ENCODE data around the gene EIPR1. TPM values are rescaled to one million over a fixed set of nuclear protein-coding genes. Genes with fewer than 3 reads are reported as not detected.

EIPR1 gene
- total and polyA plus RNA-seq, 5 donors from 2014 or later: 26.6 to 44.8 (median 33.7) TPM

DNA sequence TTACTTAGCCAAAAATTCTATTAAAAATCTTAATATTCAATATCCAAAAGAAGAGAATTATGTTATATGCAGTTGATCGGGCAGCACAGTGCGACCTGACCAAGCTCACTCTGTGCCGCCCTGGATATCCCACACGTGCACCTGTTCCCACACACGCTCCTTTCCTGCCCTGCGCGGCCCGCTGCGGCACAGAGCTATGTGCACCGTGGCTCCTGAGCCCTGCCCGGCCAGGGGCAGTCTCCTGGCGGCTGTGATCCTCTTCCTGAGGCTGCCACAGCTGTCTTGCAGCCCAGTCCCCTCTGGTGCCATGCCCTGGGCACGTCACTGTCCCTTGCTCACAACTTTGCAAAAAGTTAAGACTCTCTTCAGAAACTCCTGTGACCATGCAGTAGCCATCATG lies 31.2 kb upstream of the EIPR1 start:
- Mint-ChIP-seq H3K36me3 (peaks cover 34% of the 10 kb centered on the region), H3K27ac (peak overlapping the region in 1 of 3 donors; percentile 51), H3K4me3 (no peak overlapping the region)

DNA sequence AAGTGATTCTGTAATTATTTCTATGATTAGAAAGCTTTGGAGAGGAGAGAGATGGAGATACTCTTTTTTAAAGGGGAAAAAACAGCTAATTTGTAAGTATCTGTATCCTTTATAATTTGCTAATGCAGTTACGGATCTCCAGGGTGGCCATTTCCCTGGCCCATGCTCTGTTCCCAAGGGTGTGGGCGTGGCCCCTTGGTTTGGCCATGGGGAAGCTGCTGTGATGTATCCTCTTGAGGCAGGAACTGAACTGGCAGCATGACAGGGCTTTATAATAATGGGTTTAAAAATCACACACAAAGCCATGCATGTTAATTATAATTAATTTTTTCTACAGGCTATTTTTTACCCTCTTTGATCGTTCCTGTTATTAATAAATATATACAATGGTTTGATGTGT lies 28.9 kb upstream of the EIPR1 start:
- H3K4me1 ChIP-seq (ENCODE audit: control insufficient read depth, insufficient read depth, low read length, poor library complexity, severe bottlenecking): no peaks in the 10 kb centered on the region
- DNase-seq (no peak), ATAC-seq (ENCODE audit: low read depth in 2 of 2) (no peak)
- H3K4me3 Mint-ChIP-seq: no peak overlapping the region
- H3K4me1 Mint-ChIP-seq: peaks cover 21 to 28% (median 23%) of the 10 kb centered on the region in 4 donors
- H3K27ac ChIP-seq (ENCODE audit: insufficient read depth, low read length, poor library complexity, severe bottlenecking): no peak overlapping the region
- no peaks in the 10 kb centered on the region for H3K9me3 ChIP-seq (ENCODE audit: control insufficient read depth in 2 of 2, low read length in 2 of 2)
- H3K36me3 Mint-ChIP-seq: peaks cover 32% of the 10 kb centered on the region
- peaks cover 43% of the 10 kb centered on the region for H3K36me3 ChIP-seq (ENCODE audit: control insufficient read depth, insufficient read depth, low read length)
- H3K4me3 ChIP-seq (ENCODE audit: low read depth, low read length): no peak overlapping the region
- no peaks in the 10 kb centered on the region for H3K27me3 ChIP-seq (ENCODE audit: control insufficient read depth, insufficient read depth, low read length)
- H3K27me3 Mint-ChIP-seq: no peaks in the 10 kb centered on the region
- H3K27ac Mint-ChIP-seq: peak overlapping the region in 1 of 3 donors; percentile 2
- H3K9me3 Mint-ChIP-seq: no peaks in the 10 kb centered on the region

More for the DNA sequence above, 31.2 kb upstream of the EIPR1 start:
- Mint-ChIP-seq H3K9me3 (no peaks in the 10 kb centered on the region), H3K27me3 (no peaks in the 10 kb centered on the region), H3K4me1 (peaks cover 17 to 34% (median 20%) of the 10 kb centered on the region in 4 donors)
- no peak overlapping the region for H3K4me3 ChIP-seq (ENCODE audit: low read depth, low read length)
- DNase-seq (no peak), ATAC-seq (ENCODE audit: low read depth in 2 of 2) (no peak)
- H3K9me3 ChIP-seq (ENCODE audit: control insufficient read depth in 2 of 2, low read length in 2 of 2): no peaks in the 10 kb centered on the region
- peaks cover 31% of the 10 kb centered on the region for H3K36me3 ChIP-seq (ENCODE audit: control insufficient read depth, insufficient read depth, low read length)
- no peaks in the 10 kb centered on the region for H3K4me1 ChIP-seq (ENCODE audit: control insufficient read depth, insufficient read depth, low read length, poor library complexity, severe bottlenecking)
- no peak overlapping the region for H3K27ac ChIP-seq (ENCODE audit: insufficient read depth, low read length, poor library complexity, severe bottlenecking)
- H3K27me3 ChIP-seq (ENCODE audit: control insufficient read depth, insufficient read depth, low read length): no peaks in the 10 kb centered on the region

DNA sequence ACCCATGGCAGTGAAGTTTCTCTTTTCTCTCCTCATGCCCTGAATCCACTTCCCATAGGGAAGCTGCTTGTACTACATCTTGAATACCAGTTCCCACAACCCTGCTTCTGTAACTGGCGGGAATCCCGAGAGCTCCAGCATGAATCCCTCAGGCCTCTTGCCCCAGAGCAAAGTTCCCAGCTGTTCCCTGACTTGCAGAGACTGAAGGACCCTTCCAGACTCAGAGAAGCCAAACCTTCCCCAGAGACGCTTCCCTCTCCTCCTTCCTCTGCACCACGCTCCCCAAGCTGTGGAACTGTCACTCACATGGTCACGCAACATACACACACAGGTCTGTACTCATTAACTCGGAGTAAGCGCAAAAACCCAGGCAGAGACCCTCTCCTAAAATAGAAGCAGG lies 28.3 kb upstream of the EIPR1 start:
- Mint-ChIP-seq H3K4me1 (peaks cover 18 to 24% (median 21%) of the 10 kb centered on the region in 4 donors), H3K9me3 (no peaks in the 10 kb centered on the region), H3K4me3 (no peak overlapping the region), H3K27me3 (no peaks in the 10 kb centered on the region), H3K27ac (peak overlapping the region in 1 of 3 donors; percentile 2), H3K36me3 (peaks cover 28% of the 10 kb centered on the region)
- no peak for DNase-seq
- Histone ChIP-seq H3K4me3 (ENCODE audit: low read depth, low read length) (no peak overlapping the region), H3K27me3 (ENCODE audit: control insufficient read depth, insufficient read depth, low read length) (no peaks in the 10 kb centered on the region), H3K27ac (ENCODE audit: insufficient read depth, low read length, poor library complexity, severe bottlenecking) (no peak overlapping the region), H3K36me3 (ENCODE audit: control insufficient read depth, insufficient read depth, low read length) (peaks cover 48% of the 10 kb centered on the region), H3K4me1 (ENCODE audit: control insufficient read depth, insufficient read depth, low read length, poor library complexity, severe bottlenecking) (no peaks in the 10 kb centered on the region), H3K9me3 (ENCODE audit: control insufficient read depth in 2 of 2, low read length in 2 of 2) (no peaks in the 10 kb centered on the region)
- ATAC-seq (ENCODE audit: low read depth in 2 of 2): no peak

DNA sequence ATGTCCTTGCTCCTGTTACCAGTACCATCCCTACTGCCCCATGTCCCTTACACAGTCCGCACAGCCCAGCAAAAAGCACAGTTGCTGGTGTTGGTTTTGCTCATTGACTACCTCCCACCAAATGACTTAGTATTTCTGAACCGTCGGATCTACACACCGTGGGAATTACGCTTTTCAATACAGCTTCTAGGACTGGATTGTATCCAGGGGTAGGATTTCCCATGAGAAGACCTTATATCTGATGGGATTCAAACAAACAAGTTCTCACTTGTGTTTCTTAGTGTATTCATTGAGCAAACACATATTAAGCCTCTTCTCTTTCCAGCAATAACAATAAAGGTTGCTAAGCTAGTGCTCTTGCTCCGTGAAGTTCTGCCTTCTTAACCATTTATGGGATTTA lies 27.7 kb upstream of the EIPR1 start:
- no peak for ATAC-seq (ENCODE audit: low read depth in 2 of 2)
- Histone ChIP-seq H3K4me1 (ENCODE audit: control insufficient read depth, insufficient read depth, low read length, poor library complexity, severe bottlenecking) (no peaks in the 10 kb centered on the region), H3K4me3 (ENCODE audit: low read depth, low read length) (no peak overlapping the region), H3K36me3 (ENCODE audit: control insufficient read depth, insufficient read depth, low read length) (peaks cover 48% of the 10 kb centered on the region), H3K27me3 (ENCODE audit: control insufficient read depth, insufficient read depth, low read length) (no peaks in the 10 kb centered on the region), H3K9me3 (ENCODE audit: control insufficient read depth in 2 of 2, low read length in 2 of 2) (no peaks in the 10 kb centered on the region), H3K27ac (ENCODE audit: insufficient read depth, low read length, poor library complexity, severe bottlenecking) (no peak overlapping the region)
- Mint-ChIP-seq H3K27me3 (no peaks in the 10 kb centered on the region), H3K36me3 (peaks cover 28% of the 10 kb centered on the region), H3K9me3 (no peaks in the 10 kb centered on the region), H3K27ac (peak overlapping the region in 1 of 3 donors; percentile 2), H3K4me3 (no peak overlapping the region), H3K4me1 (peaks cover 17 to 24% (median 19%) of the 10 kb centered on the region in 4 donors)
- DNase-seq: no peak

DNA sequence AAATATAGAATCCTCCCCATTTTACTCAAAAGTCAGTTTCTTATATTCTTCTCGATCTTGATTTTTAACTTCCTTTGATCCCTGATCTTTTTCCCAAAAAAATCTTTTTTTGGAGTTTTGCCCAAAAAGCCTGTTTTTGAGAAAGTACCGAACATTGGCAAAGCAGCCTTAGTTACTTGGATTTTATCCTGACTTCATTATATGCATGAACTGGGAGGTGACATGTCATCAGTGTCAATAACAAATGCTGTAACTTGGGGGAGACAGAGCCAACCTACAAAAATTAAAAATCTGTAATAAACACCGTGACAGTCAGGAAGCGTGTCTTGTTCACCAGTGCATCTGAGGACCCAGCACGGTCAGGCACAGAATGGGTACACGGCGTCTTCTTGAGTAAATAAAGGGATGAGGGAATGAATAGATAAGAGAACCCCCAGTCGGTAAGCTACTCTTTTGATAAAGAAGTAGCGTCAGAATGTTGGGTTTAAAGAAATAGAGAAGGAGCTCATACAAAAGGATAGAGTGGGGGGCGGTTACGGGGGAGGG lies 26.8 kb upstream of the EIPR1 start:
- no peaks in the 10 kb centered on the region for H3K9me3 Mint-ChIP-seq
- H3K4me3 ChIP-seq (ENCODE audit: low read depth, low read length): no peak overlapping the region
- no peak for DNase-seq
- H3K27ac Mint-ChIP-seq: no peak overlapping the region
- no peaks in the 10 kb centered on the region for H3K4me1 ChIP-seq (ENCODE audit: control insufficient read depth, insufficient read depth, low read length, poor library complexity, severe bottlenecking)
- ATAC-seq (ENCODE audit: low read depth in 2 of 2): no peak
- no peaks in the 10 kb centered on the region for H3K27me3 Mint-ChIP-seq
- no peak overlapping the region for H3K27ac ChIP-seq (ENCODE audit: insufficient read depth, low read length, poor library complexity, severe bottlenecking)
- peaks cover 14 to 19% (median 16%) of the 10 kb centered on the region in 4 donors for H3K4me1 Mint-ChIP-seq
- H3K36me3 ChIP-seq (ENCODE audit: control insufficient read depth, insufficient read depth, low read length): peaks cover 48% of the 10 kb centered on the region
- peak overlapping the region in 1 of 4 donors; percentile 10 for H3K4me3 Mint-ChIP-seq
- H3K36me3 Mint-ChIP-seq: peaks cover 24% of the 10 kb centered on the region
- H3K27me3 ChIP-seq (ENCODE audit: control insufficient read depth, insufficient read depth, low read length): no peaks in the 10 kb centered on the region
- no peaks in the 10 kb centered on the region for H3K9me3 ChIP-seq (ENCODE audit: control insufficient read depth in 2 of 2, low read length in 2 of 2)

DNA sequence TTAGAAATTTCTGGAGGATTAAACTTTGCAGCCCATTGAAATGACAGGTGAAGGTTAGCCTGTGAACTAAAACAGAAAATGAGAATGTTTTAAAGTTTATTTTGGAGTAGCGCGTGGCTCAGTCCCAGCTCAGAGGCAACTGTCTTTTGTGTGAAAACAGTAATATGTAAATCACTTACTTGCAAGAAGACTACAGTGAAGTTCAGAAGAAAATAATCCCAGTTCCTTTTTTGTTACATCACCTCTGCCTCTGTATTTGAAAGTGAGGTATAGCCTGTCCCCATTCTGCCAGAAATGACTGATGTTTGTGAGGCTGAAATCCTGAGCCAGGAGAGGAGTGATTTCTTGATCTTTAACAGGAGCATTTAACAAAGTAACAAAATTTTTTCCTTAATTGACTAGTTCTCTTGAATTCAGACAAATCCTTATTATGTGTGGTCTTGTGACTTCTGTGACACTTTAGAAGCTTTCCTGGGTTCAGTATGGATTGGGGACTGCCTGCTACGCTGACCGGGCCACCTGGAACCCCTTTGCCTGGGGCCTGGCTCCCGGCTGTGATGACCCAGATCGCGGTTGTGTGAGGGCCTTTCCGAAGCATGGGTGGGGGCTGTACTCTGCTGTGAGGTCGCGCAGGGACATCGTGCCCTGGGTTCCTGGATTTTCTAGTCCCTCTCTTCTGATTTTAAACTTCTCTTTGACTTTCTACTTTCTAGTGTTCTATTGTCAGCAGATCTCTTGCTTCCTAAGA lies 26.1 kb upstream of the EIPR1 start:
- no peaks in the 10 kb centered on the region for H3K27me3 Mint-ChIP-seq
- DNase-seq (no peak), ATAC-seq (ENCODE audit: low read depth in 2 of 2) (no peak)
- H3K4me1 ChIP-seq (ENCODE audit: control insufficient read depth, insufficient read depth, low read length, poor library complexity, severe bottlenecking): no peaks in the 10 kb centered on the region
- H3K27ac Mint-ChIP-seq: no peak overlapping the region
- H3K36me3 Mint-ChIP-seq: peaks cover 20% of the 10 kb centered on the region
- no peaks in the 10 kb centered on the region for H3K9me3 ChIP-seq (ENCODE audit: control insufficient read depth in 2 of 2, low read length in 2 of 2)
- H3K27ac ChIP-seq (ENCODE audit: insufficient read depth, low read length, poor library complexity, severe bottlenecking): no peak overlapping the region
- H3K4me3 ChIP-seq (ENCODE audit: low read depth, low read length): no peak overlapping the region
- H3K4me3 Mint-ChIP-seq: no peak overlapping the region
- H3K27me3 ChIP-seq (ENCODE audit: control insufficient read depth, insufficient read depth, low read length): no peaks in the 10 kb centered on the region
- H3K9me3 Mint-ChIP-seq: no peaks in the 10 kb centered on the region
- peaks cover 13 to 18% (median 16%) of the 10 kb centered on the region in 4 donors for H3K4me1 Mint-ChIP-seq
- H3K36me3 ChIP-seq (ENCODE audit: control insufficient read depth, insufficient read depth, low read length): peaks cover 48% of the 10 kb centered on the region

DNA sequence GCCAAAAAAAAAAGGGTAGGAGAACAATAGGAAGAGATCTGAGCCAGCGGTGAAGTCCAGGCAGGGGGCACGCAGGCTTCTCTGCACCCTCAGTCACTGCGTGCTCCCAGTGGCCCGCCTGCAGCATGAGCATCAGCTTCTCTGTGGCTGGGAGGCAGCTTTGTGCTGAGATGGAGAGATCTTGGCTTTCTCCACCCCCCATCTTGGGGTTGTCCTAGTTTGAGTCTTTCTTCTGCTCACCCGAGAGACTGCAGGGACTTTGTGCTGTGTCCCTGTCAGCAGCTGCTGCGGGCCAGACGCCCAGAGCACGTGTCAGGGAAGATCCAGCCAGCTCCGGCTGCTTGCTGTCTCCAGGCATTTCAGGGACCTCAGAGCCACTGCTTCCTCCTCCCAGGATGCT lies 22.2 kb upstream of the EIPR1 start:
- DNase-seq (no peak), ATAC-seq (ENCODE audit: low read depth in 2 of 2) (no peak)
- H3K4me1 Mint-ChIP-seq: peaks cover 10 to 25% (median 16%) of the 10 kb centered on the region in 4 donors
- no peak overlapping the region for H3K4me3 Mint-ChIP-seq
- no peak overlapping the region for H3K27ac Mint-ChIP-seq
- Histone ChIP-seq H3K36me3 (ENCODE audit: control insufficient read depth, insufficient read depth, low read length) (peaks cover 53% of the 10 kb centered on the region), H3K27me3 (ENCODE audit: control insufficient read depth, insufficient read depth, low read length) (no peaks in the 10 kb centered on the region), H3K9me3 (ENCODE audit: control insufficient read depth in 2 of 2, low read length in 2 of 2) (peaks cover 18 to 21% of the 10 kb centered on the region in 2 experiments), H3K4me1 (ENCODE audit: control insufficient read depth, insufficient read depth, low read length, poor library complexity, severe bottlenecking) (no peaks in the 10 kb centered on the region), H3K27ac (ENCODE audit: insufficient read depth, low read length, poor library complexity, severe bottlenecking) (no peak overlapping the region), H3K4me3 (ENCODE audit: low read depth, low read length) (no peak overlapping the region)
- no peaks in the 10 kb centered on the region for H3K27me3 Mint-ChIP-seq
- H3K9me3 Mint-ChIP-seq: peaks cover 0 to 24% (median 9%) of the 10 kb centered on the region in 7 donors
- peaks cover 48% of the 10 kb centered on the region for H3K36me3 Mint-ChIP-seq

Measured in CD4-positive, CD25-positive, alpha-beta regulatory T cell (primary cell).